Suppressor macrophage treated with lipopolysaccharide for 4 hours (primary cell): Measurements from ENCODE around the gene CYYR1.
"Not testable (repeated sequence)": the region's sequence is repeated elsewhere in the genome, so short reads cannot be mapped to it uniquely, and the experiment has no call there.

ENCODE experiments used
- DNase-seq: peaks from one replicate; pipeline ENCODE4 v3.0.0-alpha.2; 2020

The CYYR1 gene

DNA sequence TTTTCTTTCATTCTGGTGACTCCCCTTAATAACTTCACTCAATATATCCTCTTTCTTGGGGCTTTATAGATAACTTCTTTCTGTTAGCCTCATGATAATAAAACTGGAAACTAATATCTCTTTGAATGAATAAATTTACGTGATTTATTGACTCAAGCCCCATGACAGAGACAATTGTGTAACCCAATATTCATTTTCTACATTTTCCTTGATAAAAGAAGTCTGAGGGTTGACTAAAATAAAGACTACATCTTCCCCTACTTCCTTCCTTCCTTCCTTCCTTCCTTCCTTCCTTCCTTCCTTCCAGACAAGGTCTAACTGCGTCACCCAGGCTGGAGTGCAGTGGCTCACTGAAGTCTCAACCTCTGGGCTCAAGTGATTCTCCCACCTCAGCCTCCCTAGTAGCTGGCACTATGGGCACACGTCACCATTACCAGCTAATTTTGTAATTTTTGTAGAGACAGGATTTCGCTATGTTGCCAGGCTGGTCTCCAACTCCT, 85.1 kb downstream of the CYYR1 start:
- DNase-seq = no peak

DNA sequence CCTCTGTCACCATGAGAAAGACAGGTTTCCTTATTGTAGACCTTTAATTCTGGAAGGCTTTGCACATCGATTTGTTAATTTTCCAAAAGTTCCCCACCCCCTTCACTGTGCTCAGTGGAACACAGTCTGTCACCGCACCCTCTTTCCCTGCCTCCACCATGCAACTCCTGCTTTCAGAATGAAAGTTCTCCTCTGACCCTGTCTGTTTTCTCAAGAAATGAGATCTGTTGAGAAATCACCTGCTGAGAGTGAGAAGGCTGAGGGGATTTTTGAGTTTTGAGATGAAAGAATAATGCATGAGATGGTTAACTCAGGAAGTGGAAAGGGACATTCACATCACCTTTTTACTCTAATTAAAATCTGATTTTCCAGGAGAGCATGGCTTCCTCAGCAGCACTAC, 99.6 kb downstream of the CYYR1 start:
- no peak for DNase-seq

DNA sequence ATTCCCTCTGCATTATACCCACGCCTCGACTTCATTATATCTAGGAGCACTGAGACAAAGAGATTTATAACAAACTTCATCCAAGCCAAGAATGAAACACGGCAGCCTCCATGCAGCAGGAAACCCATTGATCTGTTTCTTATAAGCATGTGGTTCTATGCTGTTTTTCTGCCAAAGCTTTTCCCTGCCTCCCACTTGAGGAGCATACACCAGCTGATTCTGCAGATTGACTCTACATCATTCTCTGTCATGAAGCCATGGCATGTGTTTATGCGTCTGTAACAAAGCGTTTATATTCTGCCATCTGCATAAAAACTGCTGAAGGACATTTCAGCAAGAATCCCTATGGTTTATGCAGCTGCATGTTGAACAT, 102.0 kb downstream of the CYYR1 start:
- DNase-seq = no peak

DNA sequence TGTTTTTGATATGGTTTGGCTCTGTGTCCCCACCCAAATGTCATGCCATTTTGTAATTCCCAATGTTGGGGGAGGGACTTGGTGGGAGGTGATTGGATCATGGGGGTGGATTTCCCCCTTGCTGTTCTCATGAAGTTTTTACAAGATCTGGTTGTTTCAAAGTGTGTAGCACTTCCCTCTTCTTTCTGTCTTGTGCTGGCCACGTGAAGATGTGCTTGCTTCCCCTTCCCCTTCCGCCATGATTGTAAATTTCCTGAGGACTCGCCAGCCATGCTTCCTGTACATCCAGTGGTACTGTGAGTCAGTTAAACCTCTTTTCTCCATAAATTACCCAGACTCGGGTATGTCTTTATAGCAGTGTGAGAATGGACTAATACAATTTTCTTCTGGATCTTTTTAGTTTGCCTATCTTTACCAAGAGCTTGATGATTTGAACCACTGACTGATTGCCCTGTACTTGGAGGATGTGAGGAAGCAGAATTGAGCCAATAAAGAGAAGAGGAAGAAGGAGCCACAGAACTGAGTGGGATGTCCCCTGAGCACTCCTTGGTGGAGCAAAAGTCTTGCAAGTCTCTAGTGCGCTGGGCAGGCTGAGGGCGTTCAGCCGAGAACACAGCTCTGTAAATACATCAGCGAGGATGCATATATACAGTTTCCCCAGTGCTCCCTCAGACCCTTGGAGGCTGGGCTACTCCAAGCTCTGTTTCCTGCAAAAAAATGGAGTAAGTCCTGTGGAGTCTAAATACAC, 102.6 kb downstream of the CYYR1 start:
- DNase-seq = peak; percentile 36

DNA sequence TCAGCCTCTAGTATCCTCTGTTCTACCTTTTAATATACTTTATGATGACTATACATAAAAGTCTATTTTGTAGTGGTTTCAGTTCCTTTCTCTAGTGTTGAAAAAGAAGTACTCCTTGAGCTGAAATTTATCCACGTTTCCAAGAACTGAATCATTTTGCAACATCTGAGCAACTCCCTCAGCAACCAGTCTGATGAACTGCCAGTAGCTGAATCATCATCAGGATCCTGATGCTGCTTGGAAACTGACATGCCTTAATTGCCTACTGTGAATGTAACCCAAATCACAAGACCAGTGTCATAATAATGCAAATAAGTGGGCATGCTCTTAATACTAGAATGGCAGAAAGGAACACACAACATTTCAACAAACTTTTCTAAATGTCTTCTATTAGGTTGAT, 103.3 kb downstream of the CYYR1 start:
- peak; percentile 78 for DNase-seq

DNA sequence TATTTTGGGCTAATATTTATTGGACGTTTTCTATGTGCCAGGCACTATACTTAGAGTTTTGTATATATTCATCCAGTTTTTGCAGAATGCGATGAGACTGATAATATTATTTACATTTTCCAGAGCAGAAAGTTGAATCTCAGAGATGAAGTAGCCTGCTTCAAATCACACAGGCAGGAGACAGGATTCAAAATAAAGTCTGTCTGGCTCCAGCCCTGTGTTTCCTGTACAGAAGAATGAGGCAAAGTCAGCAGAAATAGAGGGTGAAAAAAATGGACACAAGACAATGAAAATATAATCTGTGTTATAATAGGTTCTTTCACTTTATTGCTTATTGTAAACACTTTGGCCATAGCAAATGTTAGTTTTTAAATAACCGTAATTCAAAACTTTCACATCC, 107.2 kb downstream of the CYYR1 start:
- no peak for DNase-seq

DNA sequence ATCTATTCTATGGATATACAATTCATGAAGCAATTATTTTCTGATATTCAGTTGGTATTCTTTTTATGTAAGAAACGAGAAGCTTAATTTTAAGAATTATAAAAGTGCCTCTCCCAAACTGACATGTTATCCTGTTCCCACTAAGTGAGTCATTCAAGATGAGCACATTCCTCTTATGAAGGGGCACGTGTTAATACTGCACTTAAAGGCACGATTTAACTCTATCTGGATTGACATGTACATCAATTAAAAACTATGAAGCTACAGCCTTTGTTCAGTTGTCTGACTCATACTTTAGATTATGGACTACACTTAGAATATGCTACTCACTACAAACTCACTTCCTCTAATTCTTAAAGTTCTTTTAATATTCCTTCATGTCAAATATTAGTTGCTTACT, 111.6 kb downstream of the CYYR1 start:
- no peak for DNase-seq

DNA sequence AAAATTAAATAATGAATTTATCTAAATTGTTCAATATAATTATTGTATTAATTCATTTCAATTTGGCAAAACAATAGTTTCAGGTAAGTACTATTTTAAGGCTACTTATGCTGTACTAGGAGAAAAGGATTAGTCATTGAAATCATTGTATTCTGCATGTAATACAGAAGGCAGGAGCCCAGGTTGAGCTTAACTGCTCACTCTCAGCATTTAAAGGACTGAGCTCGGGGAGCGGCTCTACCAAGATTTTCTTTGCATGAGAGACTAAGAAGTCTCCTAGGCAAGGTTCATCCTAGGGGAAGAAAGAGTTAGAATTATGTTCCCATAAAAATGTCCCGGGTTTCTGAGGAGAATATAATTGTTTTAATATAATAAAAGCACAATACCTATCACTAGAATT, 112.5 kb downstream of the CYYR1 start:
- no peak for DNase-seq

DNA sequence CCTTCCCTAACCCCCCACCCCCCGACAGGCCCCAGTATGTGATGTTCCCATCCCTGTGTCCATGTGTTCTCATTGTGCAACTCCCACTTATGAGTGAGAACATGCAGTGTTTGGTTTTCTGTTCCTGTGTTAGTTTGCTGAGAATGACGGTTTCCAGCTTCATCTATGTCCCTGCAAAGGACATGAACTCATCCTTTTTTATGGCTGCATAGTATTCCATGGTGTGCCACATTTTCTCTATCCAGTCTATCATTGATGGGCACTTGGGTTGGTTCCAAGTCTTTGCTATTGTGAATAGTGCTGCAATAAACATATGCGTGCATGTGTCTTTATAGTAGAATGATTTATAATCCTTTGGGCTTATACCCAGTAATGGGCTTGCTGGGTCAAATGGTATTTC, 114.2 kb downstream of the CYYR1 start:
- not testable (repeated sequence) for DNase-seq

DNA sequence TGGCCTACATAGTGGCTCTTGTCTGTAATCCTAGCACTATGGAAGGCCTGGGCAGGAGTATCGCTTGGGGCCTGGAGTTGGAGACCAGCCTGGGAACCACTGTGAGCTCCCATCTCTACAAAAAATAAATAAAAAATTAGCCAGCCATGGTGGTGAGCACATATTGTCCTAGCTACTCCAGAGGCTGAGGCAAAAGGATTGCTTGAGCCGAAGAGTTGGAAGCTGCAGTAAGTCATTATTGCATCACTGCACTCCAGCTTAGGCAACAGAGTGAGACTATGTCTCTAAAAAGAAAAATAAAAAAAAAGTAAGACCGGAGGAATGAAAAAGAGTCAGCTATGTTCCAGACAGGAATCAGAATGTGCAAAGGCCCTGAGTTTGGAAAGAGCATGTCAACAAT, 115.3 kb downstream of the CYYR1 start:
- no peak for DNase-seq

DNA sequence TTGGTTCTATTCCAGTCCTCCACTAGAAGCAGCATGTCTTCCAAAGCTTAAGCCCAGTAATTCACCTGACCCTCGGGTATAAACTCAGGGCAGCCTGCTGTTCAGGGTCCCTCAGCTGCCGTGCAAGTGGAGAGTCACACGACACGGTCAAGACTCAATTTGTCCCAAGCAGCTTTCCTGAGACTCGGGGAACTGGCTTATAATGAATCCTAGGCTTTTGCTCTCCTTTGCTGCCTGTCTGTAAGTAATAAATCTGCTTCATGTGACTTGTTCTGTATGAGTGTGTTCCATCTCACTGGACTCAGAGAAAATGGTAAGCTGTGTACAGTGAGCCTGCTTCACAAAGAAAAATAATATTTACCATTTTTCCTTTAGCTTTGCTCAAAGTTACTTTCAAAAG, 119.8 kb downstream of the CYYR1 start:
- no peak for DNase-seq

DNA sequence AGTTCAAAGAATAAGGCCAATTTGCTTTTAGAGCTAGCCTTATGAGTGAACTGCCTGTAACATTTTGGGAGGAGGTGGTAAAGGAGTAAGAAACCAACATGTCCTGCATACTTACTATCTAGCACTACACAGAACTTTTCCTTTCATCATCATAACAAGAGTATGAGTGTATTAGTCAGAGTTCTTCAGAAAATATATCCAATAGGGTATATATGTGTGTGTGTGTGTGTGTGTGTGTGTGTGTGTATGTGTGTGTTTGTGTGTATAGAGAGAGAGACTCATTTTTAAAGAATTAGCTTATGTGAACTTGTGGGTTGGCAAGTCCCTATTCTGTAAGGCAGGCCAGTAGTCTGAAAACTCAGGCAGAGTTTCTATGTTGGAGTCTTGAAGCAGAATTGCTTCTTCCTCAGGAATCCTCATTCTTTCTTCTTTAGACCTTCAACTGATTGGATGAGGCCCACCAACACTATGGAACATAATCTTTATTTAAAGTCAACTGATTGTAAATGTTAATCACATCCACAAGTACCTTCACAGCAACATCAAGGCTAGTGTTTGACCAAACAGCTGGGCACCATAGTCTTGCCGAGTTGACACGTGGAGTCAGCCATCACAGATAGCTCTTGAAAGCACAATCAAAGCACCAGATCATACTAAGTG, 121.9 kb downstream of the CYYR1 start:
- no peak for DNase-seq

DNA sequence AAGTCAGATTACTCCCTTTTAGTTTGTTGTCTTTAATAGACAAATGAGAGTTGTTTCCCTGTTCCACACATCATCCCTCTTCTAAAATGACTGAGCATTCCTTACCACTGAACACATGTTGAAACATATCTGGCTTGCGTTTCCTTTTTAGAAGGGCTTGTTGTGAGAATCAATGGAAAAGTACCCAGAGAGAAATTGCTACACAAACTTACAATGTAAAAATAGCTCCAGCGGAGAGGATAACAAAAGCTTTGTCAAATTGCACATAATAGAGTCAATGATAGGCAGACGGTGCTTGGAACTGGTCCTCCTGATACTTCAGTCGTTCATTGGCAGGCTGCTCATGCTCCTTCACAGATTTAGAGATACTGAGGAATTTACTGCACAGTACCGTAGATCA, 123.9 kb downstream of the CYYR1 start:
- no peak for DNase-seq

DNA sequence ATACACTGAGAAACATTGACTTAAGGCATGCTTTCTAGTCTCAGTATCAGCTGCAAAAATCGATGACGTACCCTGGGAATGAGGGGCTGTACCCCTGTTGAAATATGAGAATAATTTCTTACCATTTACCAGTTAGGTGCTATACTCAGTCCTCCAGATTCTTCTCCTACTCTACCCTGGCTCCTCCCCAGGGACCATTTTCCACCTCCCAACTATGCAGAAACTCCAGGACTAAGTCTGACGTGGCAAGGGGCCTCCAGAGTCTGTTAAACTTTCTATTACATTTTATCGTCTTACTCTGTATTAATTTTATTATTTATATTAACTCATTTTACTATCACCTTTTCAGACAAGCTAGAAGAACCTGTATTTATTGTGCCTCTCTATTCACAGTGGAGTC, 124.3 kb downstream of the CYYR1 start:
- DNase-seq = no peak

DNA sequence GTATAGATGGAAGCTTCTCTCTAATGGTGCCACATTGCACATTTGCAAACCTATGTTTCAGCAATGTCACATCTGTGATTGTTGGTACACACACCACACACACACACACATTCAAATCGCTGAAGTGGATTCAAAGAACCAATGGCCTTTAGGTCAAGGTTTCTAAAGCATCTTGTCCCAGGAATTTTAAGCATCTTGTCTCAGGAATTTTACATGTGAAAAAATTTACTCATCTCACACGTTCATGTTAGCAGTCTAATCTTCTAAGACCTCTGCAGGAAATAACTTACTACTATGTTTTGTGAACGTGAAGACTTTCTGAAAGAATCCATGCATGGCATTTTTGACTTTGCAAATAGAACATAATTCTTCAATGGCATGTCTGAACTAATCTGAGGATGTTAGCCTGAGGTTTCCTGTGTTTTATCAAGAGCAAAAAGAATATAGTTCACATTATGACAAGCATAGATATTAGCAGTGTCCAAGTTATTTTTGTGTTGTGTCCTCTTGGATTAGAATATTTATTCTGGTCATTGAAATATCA, 125.1 kb downstream of the CYYR1 start:
- no peak for DNase-seq

DNA sequence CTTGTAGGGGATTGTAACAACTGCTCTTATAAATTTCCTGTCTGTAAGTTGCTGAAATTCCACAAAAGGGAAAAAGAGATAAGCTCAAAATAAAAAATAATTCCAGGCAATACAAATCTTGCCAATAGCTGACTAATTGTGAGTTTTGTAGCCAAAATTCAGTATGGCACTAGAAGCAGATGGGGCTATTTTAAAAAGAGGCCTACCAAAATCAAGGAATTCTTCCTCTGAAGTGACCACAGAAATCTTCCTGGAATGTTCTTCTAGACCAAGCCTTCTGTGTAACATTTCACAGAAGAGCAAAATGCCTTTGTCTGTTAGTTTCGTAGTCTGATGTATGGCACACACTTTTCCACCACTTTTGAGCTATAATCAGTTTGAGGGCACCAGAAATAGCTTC, 127.6 kb downstream of the CYYR1 start:
- no peak for DNase-seq

DNA sequence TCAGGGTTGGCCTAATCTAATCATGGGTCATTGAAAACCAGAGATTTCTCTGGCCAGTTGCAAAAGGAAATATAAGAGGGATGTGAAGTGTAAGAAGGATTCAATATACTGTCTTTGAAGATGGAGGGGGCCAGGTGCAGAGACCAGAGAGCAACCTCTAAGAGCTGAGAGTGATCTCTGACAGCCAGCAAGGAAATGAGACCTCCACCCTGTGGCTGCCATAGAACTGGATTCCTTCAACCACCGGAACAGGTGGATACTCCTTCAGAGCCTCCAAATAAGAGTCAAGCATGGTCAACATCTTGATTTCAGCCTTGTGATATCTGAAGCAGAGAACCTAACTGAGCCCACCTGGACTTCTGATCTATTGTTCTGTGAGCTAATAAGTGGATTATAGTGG, 128.4 kb downstream of the CYYR1 start:
- no peak for DNase-seq

DNA sequence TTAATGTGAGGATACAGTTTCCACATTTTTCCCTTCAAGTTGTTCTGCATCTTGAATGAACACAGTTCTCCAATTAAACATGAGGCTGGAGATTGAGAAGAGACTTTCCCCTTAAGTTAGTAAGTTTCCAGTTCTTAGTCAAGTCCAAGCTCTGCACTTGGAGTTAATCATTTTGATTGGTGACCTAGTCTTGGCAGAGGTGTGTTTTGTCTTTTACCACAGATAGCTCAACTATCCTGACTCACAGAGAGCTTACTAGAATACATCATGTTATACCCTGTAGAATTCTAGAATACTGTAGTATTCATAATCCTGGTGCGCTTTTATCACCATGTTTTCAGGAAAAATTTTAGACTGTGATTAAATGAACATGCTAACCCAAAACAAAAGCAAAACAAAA, 129.2 kb downstream of the CYYR1 start:
- DNase-seq = no peak

DNA sequence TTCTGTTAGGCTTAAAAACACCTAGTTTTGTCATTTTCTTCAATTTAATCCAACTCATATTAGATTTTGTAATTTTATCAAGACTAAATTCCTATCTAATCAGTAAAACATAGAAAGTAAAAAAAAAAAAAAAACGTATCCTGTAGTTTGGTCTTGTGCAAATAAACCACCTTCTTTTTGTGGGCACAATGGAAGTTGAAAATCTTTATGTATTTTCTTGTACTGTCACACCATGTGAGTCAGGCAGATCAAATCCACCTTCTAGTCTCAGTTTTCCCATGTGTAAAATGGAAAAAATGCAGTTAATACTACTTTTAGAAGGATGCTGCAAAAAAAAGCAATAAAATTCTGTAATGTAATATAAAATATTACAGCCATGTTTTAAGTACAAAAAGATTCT, 129.8 kb downstream of the CYYR1 start:
- DNase-seq = no peak

DNA sequence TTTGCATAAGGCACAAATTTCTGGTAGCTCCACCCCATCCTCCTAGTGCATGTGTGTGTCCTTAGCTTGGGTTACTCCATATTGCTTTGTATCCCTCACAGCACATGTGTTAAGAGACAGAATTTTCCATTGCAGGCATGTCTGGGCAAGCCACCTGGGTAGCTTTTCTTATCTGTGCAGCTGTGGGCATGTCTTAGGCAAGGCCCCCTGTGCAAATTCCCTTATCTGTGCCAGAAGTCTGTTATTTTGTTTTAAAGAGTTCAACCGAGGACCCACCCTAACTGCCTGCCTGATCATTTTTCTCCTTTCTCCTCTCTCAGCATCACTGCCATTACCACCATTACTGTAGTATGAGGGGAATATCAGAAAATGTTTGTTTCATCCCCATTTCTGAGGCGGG, 131.9 kb downstream of the CYYR1 start:
- DNase-seq = no peak

DNA sequence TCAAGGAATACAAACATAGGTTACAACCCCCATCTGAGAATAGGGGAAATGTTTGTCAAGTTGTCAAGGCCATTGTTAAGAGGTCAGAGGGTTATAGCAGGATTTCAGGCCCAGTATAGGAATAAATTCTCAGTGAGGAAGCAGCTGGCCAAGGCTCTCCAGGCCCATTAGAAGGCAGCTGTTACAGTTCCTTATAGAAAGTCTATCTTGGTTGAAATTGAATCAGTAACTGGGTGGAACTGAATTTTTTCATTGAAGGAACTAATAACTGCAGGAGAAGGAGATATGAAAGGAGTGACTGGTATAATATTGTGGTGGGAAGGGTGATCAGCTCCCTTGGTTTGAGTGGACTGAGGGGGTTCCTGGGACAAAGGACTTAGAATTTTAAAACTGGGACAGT, 134.1 kb downstream of the CYYR1 start:
- DNase-seq = no peak

DNA sequence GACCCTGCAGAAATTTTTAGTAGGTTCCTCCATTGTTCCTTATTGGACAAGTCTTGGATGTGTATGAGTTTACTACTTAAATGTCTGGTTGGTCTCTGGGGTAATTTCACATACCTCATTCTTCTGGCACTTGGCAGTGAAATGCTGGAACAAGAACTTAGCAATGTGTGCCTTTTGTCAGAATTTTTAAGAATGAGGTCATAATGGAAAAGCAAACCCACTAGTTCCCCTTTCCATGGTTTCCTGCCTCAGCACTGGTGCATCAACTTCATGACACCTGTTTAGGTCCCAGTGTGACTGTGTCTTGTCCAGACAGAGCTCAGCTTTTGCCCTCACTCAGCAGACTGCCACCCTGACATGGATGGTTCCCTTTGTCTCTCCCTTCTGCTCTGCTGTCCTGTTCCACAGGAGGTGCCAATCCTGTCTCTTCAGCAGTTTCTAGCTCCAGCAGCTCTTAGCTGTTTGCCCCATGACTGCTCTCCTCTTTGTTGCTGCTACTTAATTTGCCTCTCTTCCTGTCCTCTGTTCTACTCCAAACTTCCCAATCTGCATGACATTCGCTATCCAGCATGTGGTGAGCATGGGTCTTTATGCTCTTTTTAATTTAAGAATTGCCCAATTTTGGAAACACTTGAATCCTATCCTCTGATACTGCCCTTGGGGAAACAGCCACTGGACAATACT, 135.6 kb downstream of the CYYR1 start:
- peak; percentile 12 for DNase-seq

DNA sequence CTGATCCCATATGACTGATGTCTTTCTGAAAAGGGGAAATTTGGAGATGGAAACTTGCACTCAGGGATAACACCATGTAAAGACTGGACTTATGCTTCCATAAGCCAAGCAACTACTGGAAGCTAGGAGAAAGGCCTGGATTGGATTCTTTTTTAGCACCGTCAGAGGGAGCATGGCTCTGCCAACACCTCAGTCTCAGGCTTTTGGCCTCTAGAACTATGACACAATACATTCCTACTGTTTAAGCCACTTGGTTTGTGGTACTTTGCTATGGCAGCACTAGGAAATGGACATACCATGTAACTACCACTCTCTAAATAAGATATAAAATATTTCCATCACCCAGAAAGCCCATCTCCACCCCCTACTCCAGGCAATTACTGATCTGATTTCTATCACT, 139.7 kb downstream of the CYYR1 start:
- DNase-seq = no peak

DNA sequence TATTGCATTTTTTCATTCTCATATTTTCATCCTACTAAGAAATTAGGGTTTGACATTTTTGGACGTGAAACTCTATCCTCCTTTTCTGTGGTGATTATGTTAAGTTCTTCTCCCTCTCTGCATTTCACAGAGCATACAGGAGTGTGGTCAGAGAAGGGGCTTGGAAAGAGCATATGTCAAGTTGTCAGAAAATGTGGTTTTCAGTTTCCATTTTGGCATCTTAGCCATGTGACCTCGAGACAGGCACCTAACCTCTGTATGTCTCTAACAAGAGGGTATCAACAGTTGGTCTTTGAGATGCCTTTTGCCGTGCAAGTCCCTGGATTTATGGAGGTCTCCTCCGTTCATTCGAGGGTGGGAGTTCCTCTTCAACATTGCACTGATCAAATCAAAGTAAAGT, 140.7 kb downstream of the CYYR1 start:
- DNase-seq = no peak
